NT2/D1 (cell line): ENCODE data around the gene CD4.

Source experiments
- SUZ12 ChIP-seq: IDR thresholded peaks from 2 replicates; pipeline ENCODE4 v1.6.1; 2011; ENCODE audit not compliant: insufficient read length, insufficient read depth; ENCODE audit errors: extremely low read depth
- YY1 ChIP-seq: IDR thresholded peaks from 2 replicates; pipeline ENCODE4 v1.6.1; 2011; ENCODE audit not compliant: insufficient read length, insufficient read depth
- ZNF274 ChIP-seq: IDR thresholded peaks from 2 replicates; pipeline ENCODE4 v1.6.1; 2011; ENCODE audit warnings: mild to moderate bottlenecking, low read depth, low read length

- no peak for TF ChIP-seq ZNF274
- TF ChIP-seq YY1, result no peak
- TF ChIP-seq SUZ12, result no peak
Observed at GRCh38 chr12:6777386-6777785, 11.9 kb upstream of the CD4 start.
